Measurements from ENCODE around the gene HSBP1. TPM values are rescaled to one million over a fixed set of nuclear protein-coding genes. Genes with fewer than 3 reads are reported as not detected.

HSBP1 gene
- total RNA-seq, 1 donor: 18.8 TPM

DNA sequence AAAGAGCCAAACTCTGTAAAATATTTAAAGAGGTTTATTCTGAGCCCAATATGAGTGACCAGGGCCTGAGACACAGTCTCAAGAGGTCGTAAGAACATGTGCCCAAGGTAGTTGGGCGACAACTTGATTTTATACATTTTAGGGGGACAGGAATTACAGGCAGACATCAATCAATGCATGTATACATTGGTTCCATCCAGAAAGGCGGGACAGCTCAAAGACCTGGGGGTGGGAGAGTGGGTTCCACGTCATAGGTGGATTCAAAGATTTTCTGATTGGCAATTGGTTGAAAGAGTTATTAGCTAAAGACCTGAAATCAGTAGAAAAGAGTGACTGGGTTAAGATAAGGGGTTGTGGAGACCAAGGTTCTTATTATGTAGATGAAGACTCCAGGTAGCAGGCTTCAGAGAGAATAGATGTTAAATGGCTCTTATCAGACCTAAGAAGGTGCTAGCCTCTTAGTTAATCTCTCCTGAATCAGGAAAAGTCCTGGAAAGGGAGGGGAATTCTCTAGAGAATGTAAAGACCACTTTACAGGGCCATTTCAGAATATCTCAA, 32.4 kb downstream of the HSBP1 start:
- Histone ChIP-seq H3K36me3 (ENCODE audit: insufficient read depth, low read length) (no peaks in the 10 kb centered on the region), H3K27me3 (ENCODE audit: insufficient read depth, low read length) (peaks cover 18% of the 10 kb centered on the region), H2AFZ (ENCODE audit: low read length) (no peak overlapping the region), H3K4me2 (ENCODE audit: insufficient read depth, low read length) (no peak overlapping the region), H4K20me1 (ENCODE audit: insufficient read depth, low read length) (no peaks in the 10 kb centered on the region), H3K4me1 (ENCODE audit: insufficient read depth, low read length) (peaks cover 9% of the 10 kb centered on the region), H3K79me2 (ENCODE audit: insufficient read depth, low read length) (no peaks in the 10 kb centered on the region), H3K4me3 (ENCODE audit: insufficient read depth, low read length) (no peak overlapping the region), H3K9me3 (ENCODE audit: low read depth, low read length) (no peaks in the 10 kb centered on the region), H3K27ac (ENCODE audit: low read depth, low read length) (no peak overlapping the region)
- TF ChIP-seq CTCF (IDR thresholded peaks at IDR 0.05; ENCODE audit: extremely low read depth, low read depth, low read length): no peak
- no peak for DNase-seq (ENCODE audit: insufficient read length, low spot score, missing footprints)

DNA sequence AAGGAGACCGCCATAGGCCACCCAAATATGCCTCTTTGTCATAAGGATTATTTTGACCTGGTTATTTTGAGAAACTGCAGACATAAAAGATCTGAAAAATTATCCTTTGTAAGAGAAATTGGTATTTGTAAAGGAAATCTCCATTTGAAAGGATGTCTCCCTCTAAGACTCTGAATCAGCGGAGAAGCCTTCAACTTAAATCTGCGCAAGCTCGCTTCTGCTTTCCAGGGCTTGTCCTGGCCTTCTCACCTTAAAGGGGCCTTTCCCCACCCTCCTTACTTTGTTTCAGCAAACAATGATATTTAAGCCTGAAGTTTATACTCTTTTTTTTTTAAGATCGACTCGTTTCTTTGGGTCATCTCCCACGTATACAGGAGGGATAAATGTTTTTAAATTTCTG, 34.5 kb downstream of the HSBP1 start:
- no peak for DNase-seq (ENCODE audit: insufficient read length, low spot score, missing footprints)
- H3K36me3 ChIP-seq (ENCODE audit: insufficient read depth, low read length): no peaks in the 10 kb centered on the region
- no peaks in the 10 kb centered on the region for H3K9me3 ChIP-seq (ENCODE audit: low read depth, low read length)
- H3K4me1 ChIP-seq (ENCODE audit: insufficient read depth, low read length): no peaks in the 10 kb centered on the region
- H3K4me3 ChIP-seq (ENCODE audit: insufficient read depth, low read length): no peak overlapping the region
- no peak overlapping the region for H3K27ac ChIP-seq (ENCODE audit: low read depth, low read length)
- no peak overlapping the region for H3K4me2 ChIP-seq (ENCODE audit: insufficient read depth, low read length)
- H2AFZ ChIP-seq (ENCODE audit: low read length): no peak overlapping the region
- peaks cover 16% of the 10 kb centered on the region for H3K27me3 ChIP-seq (ENCODE audit: insufficient read depth, low read length)
- no peaks in the 10 kb centered on the region for H4K20me1 ChIP-seq (ENCODE audit: insufficient read depth, low read length)
- no peak for TF ChIP-seq CTCF (IDR thresholded peaks at IDR 0.05; ENCODE audit: extremely low read depth, low read depth, low read length)
- H3K79me2 ChIP-seq (ENCODE audit: insufficient read depth, low read length): no peaks in the 10 kb centered on the region

- H3K4me2 ChIP-seq (ENCODE audit: insufficient read depth, low read length): no peak overlapping the region
- no peaks in the 10 kb centered on the region for H4K20me1 ChIP-seq (ENCODE audit: insufficient read depth, low read length)
- no peak overlapping the region for H2AFZ ChIP-seq (ENCODE audit: low read length)
- no peaks in the 10 kb centered on the region for H3K9me3 ChIP-seq (ENCODE audit: low read depth, low read length)
- no peaks in the 10 kb centered on the region for H3K4me1 ChIP-seq (ENCODE audit: insufficient read depth, low read length)
- DNase-seq (ENCODE audit: insufficient read length, low spot score, missing footprints): no peak
- TF ChIP-seq CTCF (IDR thresholded peaks at IDR 0.05; ENCODE audit: extremely low read depth, low read depth, low read length): no peak
- H3K27ac ChIP-seq (ENCODE audit: low read depth, low read length): no peak overlapping the region
- no peaks in the 10 kb centered on the region for H3K36me3 ChIP-seq (ENCODE audit: insufficient read depth, low read length)
- H3K79me2 ChIP-seq (ENCODE audit: insufficient read depth, low read length): no peaks in the 10 kb centered on the region
- H3K27me3 ChIP-seq (ENCODE audit: insufficient read depth, low read length): peaks cover 13% of the 10 kb centered on the region
- no peak overlapping the region for H3K4me3 ChIP-seq (ENCODE audit: insufficient read depth, low read length)
Measured at GRCh38 chr16:83842756-83843507, 35.2 kb downstream of the HSBP1 start.

GRCh38 chr16:83843657-83844056, 35.9 kb downstream of the HSBP1 start:
- no peaks in the 10 kb centered on the region for H3K79me2 ChIP-seq (ENCODE audit: insufficient read depth, low read length)
- no peaks in the 10 kb centered on the region for H3K9me3 ChIP-seq (ENCODE audit: low read depth, low read length)
- H3K4me1 ChIP-seq (ENCODE audit: insufficient read depth, low read length): no peaks in the 10 kb centered on the region
- no peak overlapping the region for H3K27ac ChIP-seq (ENCODE audit: low read depth, low read length)
- H2AFZ ChIP-seq (ENCODE audit: low read length): no peak overlapping the region
- H3K4me3 ChIP-seq (ENCODE audit: insufficient read depth, low read length): no peak overlapping the region
- no peak overlapping the region for H3K4me2 ChIP-seq (ENCODE audit: insufficient read depth, low read length)
- H3K36me3 ChIP-seq (ENCODE audit: insufficient read depth, low read length): no peaks in the 10 kb centered on the region
- H3K27me3 ChIP-seq (ENCODE audit: insufficient read depth, low read length): peaks cover 7% of the 10 kb centered on the region
- no peaks in the 10 kb centered on the region for H4K20me1 ChIP-seq (ENCODE audit: insufficient read depth, low read length)
- no peak for TF ChIP-seq CTCF (IDR thresholded peaks at IDR 0.05; ENCODE audit: extremely low read depth, low read depth, low read length)
- DNase-seq (ENCODE audit: insufficient read length, low spot score, missing footprints): no peak
